Measurements from ENCODE around the gene LPAR1.
A peak's percentile ranks its signal among the peaks of the same experiment; 100 is the strongest.
"Not testable (repeated sequence)": the region's sequence is repeated elsewhere in the genome, so short reads cannot be mapped to it uniquely, and the experiment has no call there.

The LPAR1 gene

GRCh38 chr9:111065414-111065813 lies 27.1 kb upstream of the LPAR1 start:
- no peak for TF ChIP-seq PAX5 (IDR thresholded peaks at IDR 0.05; ENCODE audit: insufficient read depth, low read length, severe bottlenecking)
- no peak for TF ChIP-seq POU2F2 (IDR thresholded peaks at IDR 0.05; ENCODE audit: low read depth, low read length)
- no peak for TF ChIP-seq TAF1 (IDR thresholded peaks at IDR 0.05; ENCODE audit: low read depth, low read length)
- no peak for TF ChIP-seq POLR2AphosphoS5 (IDR thresholded peaks at IDR 0.05; ENCODE audit: low read depth, low read length)
- TF ChIP-seq POLR2A (IDR thresholded peaks at IDR 0.05; ENCODE audit: low read depth, low read length): no peak
- TF ChIP-seq SPI1 (IDR thresholded peaks at IDR 0.05; ENCODE audit: low read depth, low read length): peak; percentile 91
- FAIRE-seq: no peak
- no peak for DNase-seq (ENCODE audit: insufficient read length, low spot score)

- FAIRE-seq (no peak), DNase-seq (ENCODE audit: insufficient read length, low spot score) (no peak)
- no peak for TF ChIP-seq PAX5 (IDR thresholded peaks at IDR 0.05; ENCODE audit: insufficient read depth, low read length, severe bottlenecking)
- no peak for TF ChIP-seq SPI1 (IDR thresholded peaks at IDR 0.05; ENCODE audit: low read depth, low read length)
- TF ChIP-seq POLR2A (IDR thresholded peaks at IDR 0.05; ENCODE audit: low read depth, low read length): no peak
- no peak for TF ChIP-seq POU2F2 (IDR thresholded peaks at IDR 0.05; ENCODE audit: low read depth, low read length)
- TF ChIP-seq POLR2AphosphoS5 (IDR thresholded peaks at IDR 0.05; ENCODE audit: low read depth, low read length): no peak
- TF ChIP-seq TAF1 (IDR thresholded peaks at IDR 0.05; ENCODE audit: low read depth, low read length): no peak
Measured at GRCh38 chr9:111064160-111064837, 26.0 kb upstream of the LPAR1 start.

GRCh38 chr9:111063332-111063731 lies 25.1 kb upstream of the LPAR1 start:
- FAIRE-seq (no peak), DNase-seq (ENCODE audit: insufficient read length, low spot score) (no peak)
- TF ChIP-seq POLR2A (IDR thresholded peaks at IDR 0.05; ENCODE audit: low read depth, low read length) (no peak), TAF1 (IDR thresholded peaks at IDR 0.05; ENCODE audit: low read depth, low read length) (no peak), POU2F2 (IDR thresholded peaks at IDR 0.05; ENCODE audit: low read depth, low read length) (no peak), PAX5 (IDR thresholded peaks at IDR 0.05; ENCODE audit: insufficient read depth, low read length, severe bottlenecking) (no peak), SPI1 (IDR thresholded peaks at IDR 0.05; ENCODE audit: low read depth, low read length) (no peak), POLR2AphosphoS5 (IDR thresholded peaks at IDR 0.05; ENCODE audit: low read depth, low read length) (no peak)

GRCh38 chr9:111058166-111058565 lies 19.9 kb upstream of the LPAR1 start:
- TF ChIP-seq POU2F2 (IDR thresholded peaks at IDR 0.05; ENCODE audit: low read depth, low read length): no peak
- no peak for TF ChIP-seq TAF1 (IDR thresholded peaks at IDR 0.05; ENCODE audit: low read depth, low read length)
- no peak for TF ChIP-seq PAX5 (IDR thresholded peaks at IDR 0.05; ENCODE audit: insufficient read depth, low read length, severe bottlenecking)
- no peak for TF ChIP-seq SPI1 (IDR thresholded peaks at IDR 0.05; ENCODE audit: low read depth, low read length)
- no peak for TF ChIP-seq POLR2AphosphoS5 (IDR thresholded peaks at IDR 0.05; ENCODE audit: low read depth, low read length)
- FAIRE-seq: no peak
- no peak for DNase-seq (ENCODE audit: insufficient read length, low spot score)

- FAIRE-seq: no peak
- DNase-seq (ENCODE audit: insufficient read length, low spot score): no peak
- TF ChIP-seq PAX5 (IDR thresholded peaks at IDR 0.05; ENCODE audit: insufficient read depth, low read length, severe bottlenecking): no peak
- TF ChIP-seq POU2F2 (IDR thresholded peaks at IDR 0.05; ENCODE audit: low read depth, low read length): no peak
- no peak for TF ChIP-seq POLR2A (IDR thresholded peaks at IDR 0.05; ENCODE audit: low read depth, low read length)
- TF ChIP-seq TAF1 (IDR thresholded peaks at IDR 0.05; ENCODE audit: low read depth, low read length): no peak
- TF ChIP-seq SPI1 (IDR thresholded peaks at IDR 0.05; ENCODE audit: low read depth, low read length): no peak
Measured at GRCh38 chr9:111056538-111056937, 18.3 kb upstream of the LPAR1 start.

GRCh38 chr9:111052791-111053190 lies 14.5 kb upstream of the LPAR1 start:
- DNase-seq (ENCODE audit: insufficient read length, low spot score) (no peak), FAIRE-seq (no peak)
- TF ChIP-seq POLR2AphosphoS5 (IDR thresholded peaks at IDR 0.05; ENCODE audit: low read depth, low read length): no peak
- TF ChIP-seq PAX5 (IDR thresholded peaks at IDR 0.05; ENCODE audit: insufficient read depth, low read length, severe bottlenecking): no peak
- TF ChIP-seq POU2F2 (IDR thresholded peaks at IDR 0.05; ENCODE audit: low read depth, low read length): no peak
- TF ChIP-seq TAF1 (IDR thresholded peaks at IDR 0.05; ENCODE audit: low read depth, low read length): no peak
- TF ChIP-seq POLR2A (IDR thresholded peaks at IDR 0.05; ENCODE audit: low read depth, low read length): no peak
- no peak for TF ChIP-seq SPI1 (IDR thresholded peaks at IDR 0.05; ENCODE audit: low read depth, low read length)

GRCh38 chr9:111051400-111051799 lies 13.1 kb upstream of the LPAR1 start:
- DNase-seq (ENCODE audit: insufficient read length, low spot score): no peak
- TF ChIP-seq SPI1 (IDR thresholded peaks at IDR 0.05; ENCODE audit: low read depth, low read length) (no peak), POU2F2 (IDR thresholded peaks at IDR 0.05; ENCODE audit: low read depth, low read length) (no peak), POLR2A (IDR thresholded peaks at IDR 0.05; ENCODE audit: low read depth, low read length) (no peak), PAX5 (IDR thresholded peaks at IDR 0.05; ENCODE audit: insufficient read depth, low read length, severe bottlenecking) (no peak)
- FAIRE-seq: no peak

GRCh38 chr9:111050819-111051218 lies 12.5 kb upstream of the LPAR1 start:
- FAIRE-seq (no peak), DNase-seq (ENCODE audit: insufficient read length, low spot score) (no peak)
- TF ChIP-seq TAF1 (IDR thresholded peaks at IDR 0.05; ENCODE audit: low read depth, low read length): no peak
- no peak for TF ChIP-seq SPI1 (IDR thresholded peaks at IDR 0.05; ENCODE audit: low read depth, low read length)
- TF ChIP-seq PAX5 (IDR thresholded peaks at IDR 0.05; ENCODE audit: insufficient read depth, low read length, severe bottlenecking): no peak
- TF ChIP-seq POLR2AphosphoS5 (IDR thresholded peaks at IDR 0.05; ENCODE audit: low read depth, low read length): no peak
- no peak for TF ChIP-seq POU2F2 (IDR thresholded peaks at IDR 0.05; ENCODE audit: low read depth, low read length)
- TF ChIP-seq POLR2A (IDR thresholded peaks at IDR 0.05; ENCODE audit: low read depth, low read length): no peak

- not testable (repeated sequence) for FAIRE-seq
Measured at GRCh38 chr9:111047287-111047686, 9.0 kb upstream of the LPAR1 start.

GRCh38 chr9:111041902-111042301 lies 3.6 kb upstream of the LPAR1 start:
- DNase-seq (ENCODE audit: insufficient read length, low spot score): no peak
- TF ChIP-seq SPI1 (IDR thresholded peaks at IDR 0.05; ENCODE audit: low read depth, low read length) (no peak), TAF1 (IDR thresholded peaks at IDR 0.05; ENCODE audit: low read depth, low read length) (no peak), POLR2A (IDR thresholded peaks at IDR 0.05; ENCODE audit: low read depth, low read length) (no peak), POLR2AphosphoS5 (IDR thresholded peaks at IDR 0.05; ENCODE audit: low read depth, low read length) (no peak), PAX5 (IDR thresholded peaks at IDR 0.05; ENCODE audit: insufficient read depth, low read length, severe bottlenecking) (no peak), POU2F2 (IDR thresholded peaks at IDR 0.05; ENCODE audit: low read depth, low read length) (no peak)
- FAIRE-seq: no peak

More at GRCh38 chr9:111047287-111047686, 9.0 kb upstream of the LPAR1 start:
- not testable (repeated sequence) for DNase-seq (ENCODE audit: insufficient read length, low spot score)

All from GM12891 (cell line).